ENCODE data around the gene TIMM17A.

The TIMM17A gene

GRCh38 chr1:201985355-201985754, 30.1 kb downstream of the TIMM17A start:
- Histone ChIP-seq H2AK5ac (ENCODE audit: low read length) (no peak overlapping the region), H2BK120ac (ENCODE audit: low read depth, low read length) (no peak overlapping the region), H2BK5ac (ENCODE audit: low read length) (no peak overlapping the region), H2BK15ac (replicated peaks; ENCODE audit: low read depth) (no peak overlapping the region), H3K36me3 (ENCODE audit: control insufficient read depth, insufficient read depth, low read length) (peaks cover 4% of the 10 kb centered on the region), H3K23ac (ENCODE audit: low read length) (no peak overlapping the region), H3K4me3 (ENCODE audit: low read length) (no peak overlapping the region), H3K18ac (ENCODE audit: low read length) (no peak overlapping the region), H3K79me2 (ENCODE audit: control insufficient read depth, insufficient read depth, low read length) (peaks cover 11% of the 10 kb centered on the region), H4K8ac (ENCODE audit: low read depth, low read length) (no peak overlapping the region), H3K4me1 (ENCODE audit: control insufficient read depth, low read depth, low read length) (no peaks in the 10 kb centered on the region), H4K5ac (ENCODE audit: low read length) (no peak overlapping the region), H3K27me3 (ENCODE audit: insufficient read depth, low read length, poor library complexity) (no peaks in the 10 kb centered on the region), H3K4me2 (ENCODE audit: low read length) (no peak overlapping the region), H3K27ac (ENCODE audit: low read depth, low read length) (no peak overlapping the region), H3K4ac (ENCODE audit: low read depth, low read length) (no peak overlapping the region), H3K56ac (ENCODE audit: low read length) (no peak overlapping the region), H3K9ac (ENCODE audit: low read length) (no peak overlapping the region), H3K79me1 (ENCODE audit: low read length) (peaks cover 5% of the 10 kb centered on the region)
- WGBS (ENCODE audit: extremely low coverage, insufficient coverage, low lambda C conversion rate): no CpG with 5 or more reads among the region's 2 CpGs
- no peak for DNase-seq

GRCh38 chr1:201988601-201989000, 33.3 kb downstream of the TIMM17A start:
- DNase-seq: no peak
- Histone ChIP-seq H2BK15ac (replicated peaks; ENCODE audit: low read depth) (no peak overlapping the region), H3K27ac (ENCODE audit: low read depth, low read length) (no peak overlapping the region)

GRCh38 chr1:201989354-201990128, 34.2 kb downstream of the TIMM17A start:
- no peak overlapping the region for H2BK15ac ChIP-seq (replicated peaks; ENCODE audit: low read depth)
- H3K79me1 ChIP-seq (ENCODE audit: low read length): peaks cover 3% of the 10 kb centered on the region
- H3K23ac ChIP-seq (ENCODE audit: low read length): no peak overlapping the region
- H3K79me2 ChIP-seq (ENCODE audit: control insufficient read depth, insufficient read depth, low read length): peaks cover 5% of the 10 kb centered on the region
- H3K18ac ChIP-seq (ENCODE audit: low read length): no peak overlapping the region
- no peak overlapping the region for H2AK5ac ChIP-seq (ENCODE audit: low read length)
- H3K4me1 ChIP-seq (ENCODE audit: control insufficient read depth, low read depth, low read length): no peaks in the 10 kb centered on the region
- H3K36me3 ChIP-seq (ENCODE audit: control insufficient read depth, insufficient read depth, low read length): peaks cover 8% of the 10 kb centered on the region
- no peak overlapping the region for H2BK120ac ChIP-seq (ENCODE audit: low read depth, low read length)
- H3K56ac ChIP-seq (ENCODE audit: low read length): no peak overlapping the region
- H2BK5ac ChIP-seq (ENCODE audit: low read length): no peak overlapping the region
- H4K8ac ChIP-seq (ENCODE audit: low read depth, low read length): no peak overlapping the region
- no peak for DNase-seq
- WGBS (ENCODE audit: extremely low coverage, insufficient coverage, low lambda C conversion rate): no CpG with 5 or more reads among the region's 10 CpGs
- no peaks in the 10 kb centered on the region for H3K27me3 ChIP-seq (ENCODE audit: insufficient read depth, low read length, poor library complexity)
- no peak overlapping the region for H3K27ac ChIP-seq (ENCODE audit: low read depth, low read length)
- H3K4me2 ChIP-seq (ENCODE audit: low read length): no peak overlapping the region
- H3K9ac ChIP-seq (ENCODE audit: low read length): no peak overlapping the region
- H4K5ac ChIP-seq (ENCODE audit: low read length): no peak overlapping the region
- no peak overlapping the region for H3K4ac ChIP-seq (ENCODE audit: low read depth, low read length)
- H3K4me3 ChIP-seq (ENCODE audit: low read length): no peak overlapping the region

More at GRCh38 chr1:201988601-201989000, 33.3 kb downstream of the TIMM17A start:
- H2BK120ac ChIP-seq (ENCODE audit: low read depth, low read length): no peak overlapping the region
- H3K56ac ChIP-seq (ENCODE audit: low read length): no peak overlapping the region
- H3K18ac ChIP-seq (ENCODE audit: low read length): no peak overlapping the region
- H2AK5ac ChIP-seq (ENCODE audit: low read length): no peak overlapping the region
- H4K8ac ChIP-seq (ENCODE audit: low read depth, low read length): no peak overlapping the region
- H3K27me3 ChIP-seq (ENCODE audit: insufficient read depth, low read length, poor library complexity): no peaks in the 10 kb centered on the region
- peaks cover 11% of the 10 kb centered on the region for H3K79me2 ChIP-seq (ENCODE audit: control insufficient read depth, insufficient read depth, low read length)
- WGBS (ENCODE audit: extremely low coverage, insufficient coverage, low lambda C conversion rate): no CpG with 5 or more reads among the region's 7 CpGs
- no peak overlapping the region for H3K4me3 ChIP-seq (ENCODE audit: low read length)
- no peak overlapping the region for H4K5ac ChIP-seq (ENCODE audit: low read length)
- H3K4me1 ChIP-seq (ENCODE audit: control insufficient read depth, low read depth, low read length): no peaks in the 10 kb centered on the region
- no peak overlapping the region for H2BK5ac ChIP-seq (ENCODE audit: low read length)
- peaks cover 8% of the 10 kb centered on the region for H3K36me3 ChIP-seq (ENCODE audit: control insufficient read depth, insufficient read depth, low read length)
- peaks cover 5% of the 10 kb centered on the region for H3K79me1 ChIP-seq (ENCODE audit: low read length)
- no peak overlapping the region for H3K9ac ChIP-seq (ENCODE audit: low read length)
- no peak overlapping the region for H3K4me2 ChIP-seq (ENCODE audit: low read length)
- H3K23ac ChIP-seq (ENCODE audit: low read length): no peak overlapping the region
- no peak overlapping the region for H3K4ac ChIP-seq (ENCODE audit: low read depth, low read length)

- Histone ChIP-seq H3K4me3 (ENCODE audit: low read length) (no peak overlapping the region), H3K79me1 (ENCODE audit: low read length) (peaks cover 3% of the 10 kb centered on the region), H3K23ac (ENCODE audit: low read length) (no peak overlapping the region), H4K5ac (ENCODE audit: low read length) (no peak overlapping the region), H3K36me3 (ENCODE audit: control insufficient read depth, insufficient read depth, low read length) (peaks cover 8% of the 10 kb centered on the region), H3K9ac (ENCODE audit: low read length) (no peak overlapping the region), H2AK5ac (ENCODE audit: low read length) (no peak overlapping the region), H3K18ac (ENCODE audit: low read length) (no peak overlapping the region), H3K4me2 (ENCODE audit: low read length) (no peak overlapping the region), H3K27me3 (ENCODE audit: insufficient read depth, low read length, poor library complexity) (no peaks in the 10 kb centered on the region), H4K8ac (ENCODE audit: low read depth, low read length) (no peak overlapping the region), H3K79me2 (ENCODE audit: control insufficient read depth, insufficient read depth, low read length) (peaks cover 3% of the 10 kb centered on the region), H2BK120ac (ENCODE audit: low read depth, low read length) (no peak overlapping the region), H2BK5ac (ENCODE audit: low read length) (no peak overlapping the region), H3K4me1 (ENCODE audit: control insufficient read depth, low read depth, low read length) (no peaks in the 10 kb centered on the region), H2BK15ac (replicated peaks; ENCODE audit: low read depth) (no peak overlapping the region), H3K56ac (ENCODE audit: low read length) (no peak overlapping the region), H3K4ac (ENCODE audit: low read depth, low read length) (no peak overlapping the region), H3K27ac (ENCODE audit: low read depth, low read length) (no peak overlapping the region)
- no CpG with 5 or more reads among the region's 6 CpGs for WGBS (ENCODE audit: extremely low coverage, insufficient coverage, low lambda C conversion rate)
- no peak for DNase-seq
Measured at GRCh38 chr1:201990427-201990826, 35.1 kb downstream of the TIMM17A start.

- H3K79me1 ChIP-seq (ENCODE audit: low read length): no peaks in the 10 kb centered on the region
- peak; percentile 81 for DNase-seq
- no peak overlapping the region for H2AK5ac ChIP-seq (ENCODE audit: low read length)
- no peak overlapping the region for H2BK5ac ChIP-seq (ENCODE audit: low read length)
- no peak overlapping the region for H3K56ac ChIP-seq (ENCODE audit: low read length)
- H3K23ac ChIP-seq (ENCODE audit: low read length): no peak overlapping the region
- no peak overlapping the region for H3K18ac ChIP-seq (ENCODE audit: low read length)
- H4K8ac ChIP-seq (ENCODE audit: low read depth, low read length): no peak overlapping the region
- no peak overlapping the region for H2BK120ac ChIP-seq (ENCODE audit: low read depth, low read length)
- no CpG with 5 or more reads among the region's 16 CpGs for WGBS (ENCODE audit: extremely low coverage, insufficient coverage, low lambda C conversion rate)
- no peaks in the 10 kb centered on the region for H3K79me2 ChIP-seq (ENCODE audit: control insufficient read depth, insufficient read depth, low read length)
- H2BK15ac ChIP-seq (replicated peaks; ENCODE audit: low read depth): no peak overlapping the region
- no peak overlapping the region for H3K4ac ChIP-seq (ENCODE audit: low read depth, low read length)
- no peaks in the 10 kb centered on the region for H3K4me1 ChIP-seq (ENCODE audit: control insufficient read depth, low read depth, low read length)
- H3K4me3 ChIP-seq (ENCODE audit: low read length): no peak overlapping the region
- no peak overlapping the region for H3K4me2 ChIP-seq (ENCODE audit: low read length)
- H3K27ac ChIP-seq (ENCODE audit: low read depth, low read length): no peak overlapping the region
- peaks cover 13% of the 10 kb centered on the region for H3K36me3 ChIP-seq (ENCODE audit: control insufficient read depth, insufficient read depth, low read length)
- H3K27me3 ChIP-seq (ENCODE audit: insufficient read depth, low read length, poor library complexity): no peaks in the 10 kb centered on the region
- no peak overlapping the region for H3K9ac ChIP-seq (ENCODE audit: low read length)
- H4K5ac ChIP-seq (ENCODE audit: low read length): no peak overlapping the region
Measured at GRCh38 chr1:201999625-202000238, 44.4 kb downstream of the TIMM17A start.
